Glutamatergic neuron (in vitro differentiated cells): ENCODE results near the gene TIGD3. TPM values are rescaled to one million over a fixed set of nuclear protein-coding genes. Genes with fewer than 3 reads are reported as not detected.

Source experiments
- DNase-seq: peaks from one replicate; pipeline ENCODE4 v3.0.0; 2022
- H3K27ac Mint-ChIP-seq: one replicate; pipeline ENCODE4 v1.8.0; 2020; ENCODE audit warnings: mild to moderate bottlenecking, mixed read lengths, inconsistent platforms; ENCODE audit not compliant: unreplicated experiment
- H3K27me3 Mint-ChIP-seq: one replicate; pipeline ENCODE4 v1.8.0; 2020; ENCODE audit warnings: mild to moderate bottlenecking, moderate library complexity, mixed read lengths, inconsistent platforms; ENCODE audit not compliant: unreplicated experiment
- H3K36me3 Mint-ChIP-seq: one replicate; pipeline ENCODE4 v1.8.0; 2020; ENCODE audit warnings: mild to moderate bottlenecking, mixed read lengths, inconsistent platforms; ENCODE audit not compliant: unreplicated experiment
- H3K4me1 Mint-ChIP-seq: one replicate; pipeline ENCODE4 v1.8.0; 2020; ENCODE audit warnings: mild to moderate bottlenecking, low read depth, mixed read lengths, inconsistent platforms; ENCODE audit not compliant: unreplicated experiment
- H3K4me3 Mint-ChIP-seq: one replicate; pipeline ENCODE4 v1.8.0; 2020; ENCODE audit warnings: mild to moderate bottlenecking, mixed read lengths, inconsistent platforms; ENCODE audit not compliant: unreplicated experiment
- H3K9me3 Mint-ChIP-seq: one replicate; pipeline ENCODE4 v1.8.0; 2020; ENCODE audit warnings: mild to moderate bottlenecking, moderate library complexity, mixed read lengths, inconsistent platforms; ENCODE audit not compliant: unreplicated experiment
- CTCF ChIP-seq: fragments of 200-600 bp; sonication (generic); IDR thresholded peaks from one replicate; pipeline ENCODE4 v1.5.0; 2021; ENCODE audit not compliant: partially characterized antibody, unreplicated experiment
- total RNA-seq: library from RNA; stranded (reverse); fragmentation: NEBNext Ultra II Directional; extraction: Animal tissue kit (Norgen Biotek cat#: 25700); gene quantifications from one replicate; pipeline ENCODE4 v1.2.1, GENCODE V29; 2021; ENCODE audit not compliant: unreplicated experiment

The TIGD3 gene
- total RNA-seq, 1 donor from 2014 or later = 3.8 TPM

DNA sequence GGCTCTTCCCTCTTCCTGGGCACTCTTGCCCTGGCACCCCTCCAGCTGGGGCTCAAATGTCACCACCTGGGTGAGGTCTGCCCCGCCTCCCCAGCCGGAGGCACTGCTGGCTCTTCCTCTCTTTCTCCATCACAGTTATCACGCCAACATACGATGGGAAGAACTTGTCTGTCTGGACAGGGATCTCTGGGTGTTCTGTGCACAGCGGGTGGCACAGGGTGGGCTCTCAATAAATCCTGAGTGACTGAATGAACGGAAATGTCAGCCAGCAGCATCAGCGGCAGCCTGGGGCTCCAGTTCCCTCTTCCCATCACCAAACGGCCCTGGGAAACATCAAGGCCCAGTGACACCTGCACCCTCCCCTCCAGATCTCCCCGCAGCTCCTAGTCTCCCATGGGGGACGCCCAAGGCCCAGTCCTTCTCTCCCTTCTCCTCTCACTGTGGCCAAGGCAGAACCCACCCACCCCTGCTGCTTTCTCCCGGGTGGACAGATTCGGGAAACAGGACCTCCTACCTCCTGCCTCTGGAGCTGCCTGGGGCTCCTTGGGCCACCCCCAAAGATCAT lies 28.3 kb downstream of the TIGD3 start:
- Mint-ChIP-seq H3K4me3 (peak overlapping the region; percentile 66), H3K27ac (peak overlapping the region; percentile 33), H3K9me3 (peaks cover 3% of the 10 kb centered on the region), H3K4me1 (peaks cover 6% of the 10 kb centered on the region), H3K27me3 (peaks cover 12% of the 10 kb centered on the region), H3K36me3 (no peaks in the 10 kb centered on the region)
- no peak for DNase-seq
- TF ChIP-seq CTCF = no peak

GRCh38 chr11:65383778-65384177 lies 29.2 kb downstream of the TIGD3 start:
- H3K9me3 Mint-ChIP-seq = peaks cover 3% of the 10 kb centered on the region
- no peak for TF ChIP-seq CTCF
- peaks cover 6% of the 10 kb centered on the region for H3K4me1 Mint-ChIP-seq
- peaks cover 12% of the 10 kb centered on the region for H3K27me3 Mint-ChIP-seq
- H3K36me3 Mint-ChIP-seq = no peaks in the 10 kb centered on the region
- no peak overlapping the region for H3K27ac Mint-ChIP-seq
- DNase-seq = no peak
- H3K4me3 Mint-ChIP-seq = no peak overlapping the region

- H3K27me3 Mint-ChIP-seq = peaks cover 12% of the 10 kb centered on the region
- no peaks in the 10 kb centered on the region for H3K36me3 Mint-ChIP-seq
- H3K4me3 Mint-ChIP-seq = no peak overlapping the region
- peaks cover 6% of the 10 kb centered on the region for H3K4me1 Mint-ChIP-seq
- DNase-seq = no peak
- no peak overlapping the region for H3K27ac Mint-ChIP-seq
- H3K9me3 Mint-ChIP-seq = peaks cover 3% of the 10 kb centered on the region
- no peak for TF ChIP-seq CTCF
Observed at GRCh38 chr11:65384301-65384889, 29.8 kb downstream of the TIGD3 start.

DNA sequence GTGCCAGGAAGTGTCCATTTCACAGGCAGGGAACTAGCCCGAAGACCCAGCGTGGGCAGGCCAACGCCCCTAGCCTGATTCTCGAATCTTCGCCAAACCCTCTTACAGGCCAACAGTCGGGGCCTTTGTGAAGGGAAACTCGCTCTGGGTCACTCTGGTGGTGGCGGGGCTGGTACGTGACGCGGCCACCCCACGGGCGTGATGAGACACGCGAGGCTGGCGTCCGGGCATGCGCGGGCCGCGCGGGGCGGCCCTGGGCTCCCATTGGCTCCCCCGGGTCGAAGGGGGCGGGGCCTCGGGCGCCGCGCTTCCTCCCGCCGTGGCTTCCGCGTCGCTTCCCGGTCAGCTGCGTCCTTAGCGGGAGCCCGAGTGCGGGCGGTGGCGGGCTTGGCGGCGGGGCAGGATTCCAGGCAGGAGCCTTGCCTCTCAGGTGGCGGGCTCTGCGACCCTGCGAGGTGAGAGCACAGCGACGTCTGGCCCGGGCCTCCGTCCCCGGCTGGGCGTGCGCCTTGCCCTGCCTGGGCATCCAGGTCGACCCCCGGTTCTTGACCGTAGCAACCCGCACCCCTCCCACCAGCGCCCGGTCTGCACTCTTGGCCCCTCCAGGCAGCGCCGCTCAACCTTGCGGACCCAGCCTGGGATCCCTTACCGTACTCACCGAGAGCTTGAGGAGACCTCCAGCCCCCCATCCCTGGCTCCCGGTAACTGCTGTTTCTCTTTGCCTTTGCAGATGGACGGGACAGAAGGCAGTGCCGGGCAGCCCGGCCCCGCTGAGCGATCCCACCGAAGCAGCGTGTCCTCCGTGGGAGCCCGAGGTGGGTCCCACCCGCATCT lies 32.0 kb downstream of the TIGD3 start, which contains the start of gene FRMD8:
FRMD8 (plus strand) TSS at position 331 of the 834 bp plus-strand sequence; CDS start at position 731, 400 bp downstream.
- peak; percentile 90 for DNase-seq
- H3K27ac Mint-ChIP-seq = peak within 1 kb of the TSS; percentile 22
- H3K27me3 Mint-ChIP-seq = peaks cover 12% of the 10 kb centered on the region
- peak within 1 kb of the TSS; percentile 89 for H3K4me3 Mint-ChIP-seq
- H3K4me1 Mint-ChIP-seq = peaks cover 6% of the 10 kb centered on the region
- no peaks in the 10 kb centered on the region for H3K36me3 Mint-ChIP-seq
- no peak for TF ChIP-seq CTCF
- peaks cover 3% of the 10 kb centered on the region for H3K9me3 Mint-ChIP-seq
